ENCODE measurements around the gene SLC35F6.
A peak's percentile ranks its signal among the peaks of the same experiment; 100 is the strongest.
"Not testable (repeated sequence)": the region's sequence is repeated elsewhere in the genome, so short reads cannot be mapped to it uniquely, and the experiment has no call there.

The SLC35F6 gene

DNA sequence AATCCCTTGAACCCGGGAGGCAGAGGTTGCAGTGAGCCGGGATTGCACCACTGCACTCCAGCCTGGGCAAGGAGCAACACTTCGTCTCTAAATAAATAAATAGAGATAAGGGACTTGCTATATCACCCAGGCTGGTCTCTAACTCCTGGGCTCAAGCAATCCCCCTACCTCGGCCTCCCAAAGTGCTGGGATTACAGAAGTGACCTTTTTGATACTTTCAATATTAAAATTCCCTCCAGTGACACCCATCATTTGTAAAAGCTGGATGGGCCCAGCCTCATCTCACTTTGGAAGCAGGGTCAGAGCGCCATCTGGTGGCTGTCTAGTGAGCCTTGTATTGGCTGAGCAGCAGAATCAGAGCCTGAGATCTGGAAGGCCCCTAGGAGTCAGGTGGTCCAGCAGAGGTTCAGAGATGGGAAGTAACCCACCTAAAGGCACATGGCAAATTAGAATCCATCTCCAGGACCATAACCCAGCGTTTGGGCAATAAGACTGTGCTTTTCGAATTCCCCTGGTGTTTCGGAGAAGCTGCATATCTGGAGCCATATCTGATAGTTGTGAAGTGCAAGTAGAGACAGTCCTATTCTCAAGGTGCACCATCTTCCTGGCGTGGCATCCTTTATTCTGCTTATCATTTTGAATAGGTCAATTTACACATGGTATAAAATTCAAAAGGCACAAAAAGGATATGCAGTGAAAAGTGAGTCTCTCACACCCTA lies 18.3 kb upstream of the SLC35F6 start:
- TF ChIP-seq, protein P1, sequence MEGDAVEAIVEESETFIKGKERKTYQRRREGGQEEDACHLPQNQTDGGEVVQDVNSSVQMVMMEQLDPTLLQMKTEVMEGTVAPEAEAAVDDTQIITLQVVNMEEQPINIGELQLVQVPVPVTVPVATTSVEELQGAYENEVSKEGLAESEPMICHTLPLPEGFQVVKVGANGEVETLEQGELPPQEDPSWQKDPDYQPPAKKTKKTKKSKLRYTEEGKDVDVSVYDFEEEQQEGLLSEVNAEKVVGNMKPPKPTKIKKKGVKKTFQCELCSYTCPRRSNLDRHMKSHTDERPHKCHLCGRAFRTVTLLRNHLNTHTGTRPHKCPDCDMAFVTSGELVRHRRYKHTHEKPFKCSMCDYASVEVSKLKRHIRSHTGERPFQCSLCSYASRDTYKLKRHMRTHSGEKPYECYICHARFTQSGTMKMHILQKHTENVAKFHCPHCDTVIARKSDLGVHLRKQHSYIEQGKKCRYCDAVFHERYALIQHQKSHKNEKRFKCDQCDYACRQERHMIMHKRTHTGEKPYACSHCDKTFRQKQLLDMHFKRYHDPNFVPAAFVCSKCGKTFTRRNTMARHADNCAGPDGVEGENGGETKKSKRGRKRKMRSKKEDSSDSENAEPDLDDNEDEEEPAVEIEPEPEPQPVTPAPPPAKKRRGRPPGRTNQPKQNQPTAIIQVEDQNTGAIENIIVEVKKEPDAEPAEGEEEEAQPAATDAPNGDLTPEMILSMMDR (IDR thresholded peaks at IDR 0.05; ENCODE audit: insufficient read depth, low read depth, low read length, missing control alignments), result peak; percentile 90
- DNase-seq (ENCODE audit: low read depth), result peak; percentile 84
- H3K4me3 ChIP-seq (ENCODE audit: low read depth, low read length), result no peak overlapping the region

DNA sequence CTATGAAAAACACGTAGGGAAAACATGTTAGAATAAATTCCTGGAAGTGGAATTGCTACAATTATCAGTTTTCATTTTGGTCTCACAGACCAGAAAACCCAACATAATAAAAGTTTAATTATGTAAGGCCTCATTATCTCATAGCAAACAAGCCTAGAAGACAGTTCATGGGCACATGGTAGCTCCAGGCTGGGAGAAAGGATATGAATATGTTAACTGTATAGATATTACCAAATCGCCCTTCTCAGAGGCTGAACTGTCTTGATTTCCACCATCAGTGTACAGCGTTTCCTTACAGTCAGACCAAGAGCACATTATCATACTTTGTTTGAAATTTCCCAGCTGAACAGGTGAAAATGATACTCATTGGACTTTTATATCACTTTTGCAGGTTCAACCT lies 17.1 kb upstream of the SLC35F6 start:
- DNase-seq (ENCODE audit: low read depth), result no peak
- no peak overlapping the region for H3K4me3 ChIP-seq (ENCODE audit: low read depth, low read length)
- TF ChIP-seq, protein P1 (IDR thresholded peaks at IDR 0.05; ENCODE audit: insufficient read depth, low read depth, low read length, missing control alignments), result no peak

DNA sequence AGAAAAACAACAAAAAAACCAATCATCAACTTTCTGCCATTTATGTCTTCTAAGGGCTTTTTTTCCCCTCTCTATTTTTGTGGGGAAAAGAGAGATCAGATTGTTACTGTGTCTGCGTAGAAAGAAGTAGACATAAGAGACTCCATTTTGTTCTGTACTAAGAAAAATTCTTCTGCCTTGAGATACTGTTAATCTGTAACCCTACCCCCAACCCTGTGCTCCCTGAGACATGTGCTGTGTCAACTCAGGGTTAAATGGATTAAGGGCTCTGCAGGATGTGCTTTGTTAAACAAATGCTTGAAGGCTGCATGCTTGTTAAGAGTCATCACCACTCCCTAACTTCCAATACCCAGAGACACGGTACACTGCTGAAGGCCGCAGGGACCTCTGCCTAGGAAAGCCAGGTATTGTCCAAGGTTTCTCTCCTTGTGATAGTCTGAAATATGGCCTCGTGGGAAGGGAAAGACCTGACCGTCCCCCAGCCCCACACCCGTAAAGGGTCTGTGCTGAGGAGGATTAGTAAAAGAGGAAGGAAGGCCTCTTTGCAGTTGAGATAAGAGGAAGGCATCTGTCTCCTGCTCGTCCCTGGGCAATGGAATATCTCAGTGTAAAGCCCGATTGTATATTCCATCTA lies 14.2 kb upstream of the SLC35F6 start:
- H3K4me3 ChIP-seq (ENCODE audit: low read depth, low read length), result not testable (repeated sequence)

DNA sequence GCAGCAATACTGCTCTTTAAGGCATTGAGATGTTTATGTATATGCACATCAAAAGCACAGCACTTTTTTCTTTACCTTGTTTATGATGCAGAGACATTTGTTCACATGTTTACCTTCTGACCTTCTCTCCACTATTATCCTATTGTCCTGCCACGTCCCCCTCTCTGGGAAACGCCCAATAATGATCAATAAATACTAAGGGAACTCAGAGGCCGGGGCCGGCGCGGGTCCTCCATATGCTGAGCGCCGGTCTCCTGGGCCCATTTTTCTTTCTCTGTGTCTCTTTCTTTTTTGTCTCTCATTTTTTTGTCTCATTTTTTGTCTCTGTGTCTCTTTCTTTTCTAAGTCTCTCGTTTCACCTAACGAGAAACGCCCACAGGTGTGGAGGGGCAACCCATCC lies 13.6 kb upstream of the SLC35F6 start:
- DNase-seq (ENCODE audit: low read depth); H3K4me3 ChIP-seq (ENCODE audit: low read depth, low read length): not testable (repeated sequence)

More for the DNA sequence above, 14.2 kb upstream of the SLC35F6 start:
- not testable (repeated sequence) for DNase-seq (ENCODE audit: low read depth)

DNA sequence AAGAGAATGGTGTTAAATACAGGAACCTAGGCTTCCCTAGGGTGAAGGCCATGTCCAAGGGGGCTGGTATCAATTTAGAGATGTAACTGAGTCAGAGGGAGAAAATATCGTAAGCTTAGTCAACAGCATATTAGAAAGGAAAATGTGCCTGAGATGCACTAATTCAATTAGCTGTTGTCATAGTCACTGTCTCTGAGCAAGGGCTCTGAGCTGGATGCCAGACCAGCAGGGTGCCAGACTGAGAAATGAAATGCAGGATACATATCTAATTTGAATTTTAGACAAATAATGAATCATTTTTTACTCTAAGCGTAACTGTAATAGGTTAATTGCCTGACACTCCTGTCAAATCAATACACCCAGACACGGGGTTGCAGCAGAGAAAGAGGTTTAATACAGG lies 11.4 kb upstream of the SLC35F6 start:
- no peak for DNase-seq (ENCODE audit: low read depth)
- TF ChIP-seq, protein P1 (IDR thresholded peaks at IDR 0.05; ENCODE audit: insufficient read depth, low read depth, low read length, missing control alignments), result no peak
- H3K4me3 ChIP-seq (ENCODE audit: low read depth, low read length), result no peak overlapping the region

DNA sequence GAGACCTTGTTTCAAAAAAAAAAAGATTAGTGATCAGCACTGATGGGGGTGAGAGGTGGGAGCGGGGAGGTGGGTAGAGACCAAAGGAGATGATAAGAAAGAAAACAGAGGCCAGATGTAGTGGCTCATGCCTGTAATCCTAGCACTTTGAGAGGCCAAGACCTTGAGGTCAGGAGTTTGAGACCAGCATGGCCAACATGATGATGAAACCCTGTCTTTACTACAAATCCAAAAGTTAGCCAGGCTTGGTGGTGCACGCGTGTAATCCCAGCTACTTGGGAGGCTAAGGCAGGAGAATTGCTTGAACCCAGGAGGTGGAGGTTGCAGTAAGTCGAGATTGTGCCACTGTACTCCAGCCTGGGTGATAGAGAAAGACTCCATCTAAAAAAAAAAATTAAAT lies 9.5 kb upstream of the SLC35F6 start:
- DNase-seq (ENCODE audit: low read depth), result no peak
- TF ChIP-seq, protein P1 (IDR thresholded peaks at IDR 0.05; ENCODE audit: insufficient read depth, low read depth, low read length, missing control alignments), result no peak
- no peak overlapping the region for H3K4me3 ChIP-seq (ENCODE audit: low read depth, low read length)

DNA sequence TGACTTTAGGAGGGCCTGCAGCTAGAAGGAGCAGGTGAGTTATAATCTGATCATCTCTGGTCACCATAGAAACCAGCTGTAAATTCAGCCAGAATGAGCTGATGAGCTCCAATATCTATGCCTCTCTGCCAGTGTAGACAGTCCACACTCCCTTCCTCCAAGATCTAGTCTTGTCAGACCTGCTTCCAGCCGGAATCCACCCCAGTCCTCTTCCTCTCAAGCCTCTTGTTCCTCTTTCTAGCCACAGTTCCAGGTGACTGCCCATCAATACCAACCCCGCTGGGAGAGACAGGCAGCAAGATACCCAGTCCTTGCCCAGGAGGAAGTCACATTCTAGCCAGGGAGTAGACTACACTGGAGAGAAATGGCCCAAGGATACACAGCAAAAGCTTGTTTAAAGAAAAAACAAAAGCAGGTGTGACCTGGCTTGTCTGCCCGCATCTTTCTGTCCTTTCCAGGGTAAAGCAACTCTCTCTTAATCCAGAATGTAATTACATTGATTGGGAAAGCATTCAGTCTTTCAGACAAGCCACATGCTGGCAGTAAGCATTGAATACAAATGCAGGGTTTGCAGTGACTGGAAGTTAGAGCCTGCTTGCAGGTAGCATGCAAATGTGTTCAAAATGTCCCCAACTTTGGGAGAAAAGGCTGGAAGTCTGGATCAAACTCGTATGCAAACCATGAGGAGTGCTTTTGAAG lies 9.0 kb upstream of the SLC35F6 start:
- TF ChIP-seq, protein P1 (IDR thresholded peaks at IDR 0.05; ENCODE audit: insufficient read depth, low read depth, low read length, missing control alignments), result no peak
- no peak overlapping the region for H3K4me3 ChIP-seq (ENCODE audit: low read depth, low read length)
- peak; percentile 33 for DNase-seq (ENCODE audit: low read depth)
